Activated CD4-positive, CD25-positive, alpha-beta regulatory T cell treated with anti-CD3 and anti-CD28 coated beads, Interleukin-2, amount 50 U/mL, for 16 hours (primary cell): Measurements from ENCODE around the gene SOAT2.
"Not testable (repeated sequence)": the region's sequence is repeated elsewhere in the genome, so short reads cannot be mapped to it uniquely, and the experiment has no call there.

ENCODE experiments used
- DNase-seq: peaks from one replicate; pipeline ENCODE4 v3.0.0-alpha.2; 2020; ENCODE audit warnings: low read depth, low spot score

Gene SOAT2

DNA sequence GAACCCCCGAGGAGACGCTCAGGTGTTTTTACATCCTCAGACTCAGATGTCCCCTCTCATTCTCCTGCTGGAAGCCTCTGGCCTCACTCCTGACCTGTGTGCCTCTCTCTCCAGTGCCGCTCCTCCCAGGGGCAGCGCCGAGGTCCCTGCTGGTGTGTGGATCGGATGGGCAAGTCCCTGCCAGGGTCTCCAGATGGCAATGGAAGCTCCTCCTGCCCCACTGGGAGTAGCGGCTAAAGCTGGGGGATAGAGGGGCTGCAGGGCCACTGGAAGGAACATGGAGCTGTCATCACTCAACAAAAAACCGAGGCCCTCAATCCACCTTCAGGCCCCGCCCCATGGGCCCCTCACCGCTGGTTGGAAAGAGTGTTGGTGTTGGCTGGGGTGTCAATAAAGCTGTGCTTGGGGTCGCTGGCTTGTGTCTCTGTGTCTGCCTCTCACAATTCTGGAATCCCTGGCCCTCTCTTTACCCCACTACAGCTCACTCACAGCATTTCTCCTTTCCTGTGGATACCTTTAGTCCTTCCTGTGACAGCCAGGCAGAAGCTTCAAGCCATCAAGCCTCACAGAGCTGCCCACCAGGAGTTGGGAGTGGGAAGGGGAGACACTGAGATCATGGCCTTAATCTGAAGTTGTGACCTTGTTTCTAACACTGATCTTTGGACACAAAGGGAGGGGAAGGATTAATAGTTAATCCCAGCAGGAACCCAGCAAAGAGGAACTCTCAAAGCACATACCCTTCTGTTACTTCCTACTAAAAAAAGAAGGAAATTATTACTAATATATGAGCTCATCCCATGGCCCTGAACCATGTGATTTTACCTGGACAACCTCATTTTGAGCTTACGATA lies 1.1 kb upstream of the SOAT2 start:
- DNase-seq: no peak

DNA sequence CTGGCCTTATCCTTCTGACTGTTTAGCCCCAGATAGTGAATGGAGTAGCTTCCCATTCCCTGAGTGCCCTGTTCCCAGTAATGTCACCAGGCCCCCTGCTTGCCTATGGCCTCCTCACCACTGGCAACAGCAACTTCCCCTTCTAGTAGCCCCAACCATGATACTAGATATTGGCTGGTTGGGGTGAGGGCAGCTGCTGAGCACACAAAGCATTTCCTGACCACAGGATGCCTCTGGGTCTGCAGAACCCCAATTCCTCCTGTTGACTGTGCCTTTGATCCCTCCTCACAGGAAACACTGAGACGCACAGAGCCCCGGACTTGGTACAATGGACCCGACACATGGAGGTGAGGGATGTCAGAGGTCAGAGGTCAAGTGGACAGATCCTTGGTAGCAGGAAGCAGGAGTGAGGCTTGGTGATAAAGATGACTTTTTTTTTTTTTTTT lies 597 bp downstream of the SOAT2 start:
- no peak for DNase-seq

DNA sequence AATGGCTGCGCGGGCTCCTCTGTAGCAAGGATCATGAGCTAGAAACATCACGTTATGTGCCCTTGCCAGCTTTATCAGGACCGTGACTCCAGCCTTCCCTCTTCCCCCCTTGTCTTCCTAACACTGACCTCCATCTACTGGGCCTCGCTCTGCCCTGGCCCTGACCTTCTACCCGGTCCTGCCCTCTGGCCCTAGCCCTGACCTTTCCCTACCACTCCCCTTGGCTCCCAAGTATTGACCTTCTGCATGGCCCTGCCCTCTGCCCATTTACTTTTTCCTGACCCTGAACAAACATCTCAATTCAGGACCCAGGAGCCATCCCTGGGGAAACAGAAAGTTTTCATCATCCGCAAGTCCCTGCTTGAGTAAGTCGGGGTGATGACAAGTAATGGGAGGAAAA lies 2.0 kb downstream of the SOAT2 start:
- no peak for DNase-seq

DNA sequence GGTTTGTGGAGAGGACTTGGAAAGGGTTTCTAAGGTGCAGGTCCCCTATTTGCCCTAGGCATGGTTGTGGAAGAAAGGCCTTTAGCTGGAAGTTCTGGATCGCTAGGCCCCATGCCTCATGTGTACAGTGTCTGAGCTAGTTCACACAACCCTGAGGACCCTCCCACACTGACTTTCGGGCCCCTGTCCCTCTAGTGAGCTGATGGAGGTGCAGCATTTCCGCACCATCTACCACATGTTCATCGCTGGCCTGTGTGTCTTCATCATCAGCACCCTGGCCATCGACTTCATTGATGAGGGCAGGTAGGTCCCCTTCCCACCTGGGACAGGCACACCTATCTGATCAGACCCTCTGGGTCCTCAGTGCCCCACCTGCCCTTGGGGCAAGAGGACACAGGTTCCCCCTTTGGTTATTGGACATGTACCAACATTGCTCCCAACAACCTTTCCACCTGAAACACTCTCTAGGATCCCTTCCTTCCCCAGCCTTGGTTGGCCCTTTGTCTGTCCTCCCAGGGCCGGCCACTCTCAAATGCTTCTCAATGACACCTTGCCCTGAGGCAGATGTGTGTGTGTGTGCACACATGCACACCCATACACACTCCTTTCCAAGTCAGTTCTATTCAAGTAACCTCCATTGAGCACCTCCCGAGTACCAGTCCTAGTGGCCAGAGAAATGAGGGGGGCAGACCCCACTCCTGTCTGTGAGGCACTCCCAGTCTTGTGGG lies 2.6 kb downstream of the SOAT2 start:
- no peak for DNase-seq

GRCh38 chr12:53107122-53107521 lies 3.8 kb downstream of the SOAT2 start:
- no peak for DNase-seq

- not testable (repeated sequence) for DNase-seq
These were observed 9.1 kb downstream of the SOAT2 start for GRCh38 chr12:53112431-53112830.

DNA sequence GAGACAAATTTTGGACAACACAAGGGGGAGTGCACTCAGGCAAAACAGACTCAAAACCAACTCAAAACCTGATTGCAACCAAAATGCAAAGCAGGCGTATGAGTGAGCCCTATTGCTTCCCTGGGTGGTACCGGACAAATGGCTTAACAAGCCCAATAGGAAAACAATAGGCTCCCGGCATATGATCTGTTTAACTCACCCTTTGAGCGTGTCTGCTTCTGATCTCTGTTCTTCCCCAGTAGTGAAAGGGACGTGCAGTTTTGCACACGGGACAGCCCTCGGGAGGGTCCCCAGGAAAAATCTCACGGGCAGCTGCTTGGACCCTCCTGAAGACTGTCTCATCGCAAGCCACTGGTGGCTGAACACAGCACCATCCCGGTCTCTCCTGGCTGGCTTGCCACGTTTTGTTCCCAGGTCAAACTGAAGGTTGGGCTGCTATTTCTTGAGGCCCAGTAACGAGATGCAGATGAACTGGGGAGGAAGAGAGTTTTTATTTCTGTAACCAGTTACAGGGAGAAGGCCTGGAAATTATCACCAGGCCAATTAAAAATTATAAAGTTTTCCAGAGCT lies 9.9 kb downstream of the SOAT2 start:
- DNase-seq: no peak

- no peak for DNase-seq
These were observed 10.7 kb downstream of the SOAT2 start for GRCh38 chr12:53113951-53114350.

GRCh38 chr12:53115112-53115890 lies 12.0 kb downstream of the SOAT2 start:
- DNase-seq: no peak

- DNase-seq: no peak
These were observed 12.8 kb downstream of the SOAT2 start for GRCh38 chr12:53115891-53116648.

GRCh38 chr12:53118751-53119300 lies 15.5 kb downstream of the SOAT2 start:
- DNase-seq: no peak

- DNase-seq: no peak
These were observed 17.6 kb downstream of the SOAT2 start for GRCh38 chr12:53120685-53121525.

- DNase-seq: no peak
These were observed 19.7 kb downstream of the SOAT2 start for GRCh38 chr12:53122961-53123468.

GRCh38 chr12:53123578-53124351 lies 20.5 kb downstream of the SOAT2 start:
- DNase-seq: no peak

- DNase-seq: no peak
These were observed 21.1 kb downstream of the SOAT2 start for GRCh38 chr12:53124352-53124723.

DNA sequence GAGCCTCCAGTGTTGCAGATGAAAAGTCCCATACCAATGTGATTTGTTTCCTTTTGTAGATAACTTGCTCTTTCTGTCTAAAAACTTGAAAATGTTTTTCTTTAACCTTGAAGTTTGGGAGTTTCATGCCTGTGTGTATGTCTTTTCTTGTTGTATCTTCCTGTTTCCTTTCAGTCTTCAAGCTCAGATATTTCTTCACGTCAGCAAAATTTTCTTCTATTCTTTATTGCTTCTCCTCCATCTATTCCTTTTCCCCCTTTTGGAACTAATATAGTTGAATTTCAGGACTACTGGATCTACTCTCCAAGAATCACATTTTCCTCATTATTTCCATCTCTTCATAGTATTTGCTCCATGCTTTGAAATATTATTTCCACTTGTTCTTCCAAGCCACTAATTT lies 23.9 kb downstream of the SOAT2 start:
- DNase-seq: no peak

- DNase-seq: no peak
These were observed 25.7 kb downstream of the SOAT2 start for GRCh38 chr12:53128780-53129569.

DNA sequence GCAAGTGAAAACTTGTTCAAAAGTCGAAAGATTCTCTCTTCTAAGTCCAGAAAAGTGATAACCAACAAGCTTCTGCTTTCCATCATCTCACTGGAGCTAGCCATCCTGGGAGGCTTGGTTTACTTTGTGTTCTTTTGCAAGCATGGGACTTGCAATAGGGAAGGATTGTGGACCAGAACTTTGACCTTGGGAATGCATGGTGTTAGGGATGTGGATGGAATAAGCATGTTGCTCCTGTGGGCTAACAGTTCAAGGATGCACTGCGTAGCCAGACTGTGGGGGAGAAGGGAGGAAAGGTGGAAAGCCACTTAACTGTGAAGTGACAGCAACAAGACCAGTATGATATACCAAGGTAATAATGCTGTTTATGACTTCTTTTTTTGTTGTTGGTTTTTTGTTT lies 28.6 kb downstream of the SOAT2 start:
- no peak for DNase-seq
